NCI-H748 (cell line): ENCODE data around the gene RPL31.
A peak's percentile ranks its signal among the peaks of the same experiment; 100 is the strongest.

Experiments used
- DNase-seq: peaks from one replicate; lab custom pipeline; 2025; ENCODE audit not compliant: unreplicated experiment; lab: John Stamatoyannopoulos, UW

Gene RPL31

DNA sequence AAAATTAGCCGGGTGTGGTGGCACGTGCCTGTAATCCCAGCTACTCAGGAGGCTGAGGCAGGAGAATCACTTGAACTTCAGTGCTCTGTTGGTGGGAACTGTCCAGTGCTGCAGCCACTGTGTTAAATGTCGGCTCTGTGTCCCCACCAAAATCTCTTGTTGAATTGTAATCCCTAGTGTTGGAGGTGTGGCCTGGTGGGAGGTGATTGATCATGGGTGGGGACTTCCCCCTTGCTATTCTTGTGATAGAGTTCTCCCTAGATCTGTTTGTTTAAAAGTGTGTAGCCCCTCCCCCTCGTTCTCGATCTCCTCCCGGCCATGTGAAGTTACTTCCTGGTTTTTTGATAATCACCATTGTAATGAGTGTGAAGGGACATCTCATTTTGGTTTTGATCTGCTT is 9.8 kb upstream of the RPL31 start:
- no peak for DNase-seq

- no peak for DNase-seq
These were observed 8.8 kb upstream of the RPL31 start for GRCh38 chr2:100993294-100993693.

- DNase-seq: no peak
These were observed 6.6 kb upstream of the RPL31 start for GRCh38 chr2:100995309-100996075.

DNA sequence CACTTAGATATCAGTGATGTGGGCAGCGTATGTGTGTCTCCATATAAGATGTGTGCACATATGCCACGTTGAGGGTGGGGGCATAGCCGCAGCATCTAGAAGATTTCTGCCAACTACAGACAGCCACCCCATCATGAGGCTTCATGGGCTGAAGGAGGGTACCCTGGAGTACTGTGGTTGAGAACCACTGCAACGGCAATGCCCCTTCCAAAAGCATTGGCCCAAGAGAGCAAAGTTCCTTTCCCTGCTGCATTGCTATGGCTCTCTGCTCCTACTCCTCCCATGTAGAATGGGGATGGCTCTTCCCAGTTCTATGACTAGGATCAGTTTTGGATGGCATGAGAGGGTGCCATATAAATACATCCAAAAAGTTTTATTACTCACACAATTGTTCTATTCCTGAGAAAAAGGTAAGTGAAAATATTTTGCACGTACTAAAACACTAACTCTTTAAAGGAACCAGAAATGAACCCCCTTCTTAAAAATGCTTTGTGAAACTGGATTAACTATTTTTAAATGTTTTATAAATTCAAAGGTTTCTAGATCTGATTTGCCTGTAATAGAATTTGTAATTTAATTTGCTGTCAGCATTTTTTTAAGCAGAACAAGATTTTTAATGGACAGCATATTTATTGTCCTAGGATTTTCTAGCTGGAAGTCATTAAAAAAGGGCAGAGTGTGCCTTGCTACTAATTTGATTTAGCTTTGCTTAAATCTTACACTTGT is 4.4 kb upstream of the RPL31 start:
- DNase-seq: no peak

- DNase-seq: no peak
These were observed 3.9 kb upstream of the RPL31 start for GRCh38 chr2:100998235-100998573.

DNA sequence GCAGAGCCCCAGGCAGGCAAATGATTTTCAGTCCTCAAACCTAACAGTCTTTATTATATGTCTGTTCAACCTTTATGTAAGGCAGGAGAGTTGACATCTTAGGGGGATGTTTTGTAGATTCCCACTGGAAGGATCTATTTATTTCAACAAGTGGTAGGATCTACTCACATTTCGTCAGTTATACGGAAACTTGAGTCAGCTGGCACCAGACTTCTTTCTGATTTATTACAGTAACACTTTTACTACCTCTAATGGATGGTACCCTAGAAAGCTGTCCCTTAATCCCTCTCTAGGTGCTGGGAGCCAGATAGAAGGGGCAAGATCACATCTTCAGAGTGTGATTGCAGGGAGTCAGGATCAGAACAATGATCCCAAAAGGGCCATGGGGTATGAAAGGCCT is 2.1 kb upstream of the RPL31 start:
- no peak for DNase-seq

GRCh38 chr2:101002562-101003277 is 631 bp downstream of the RPL31 start:
- peak; percentile 42 for DNase-seq

DNA sequence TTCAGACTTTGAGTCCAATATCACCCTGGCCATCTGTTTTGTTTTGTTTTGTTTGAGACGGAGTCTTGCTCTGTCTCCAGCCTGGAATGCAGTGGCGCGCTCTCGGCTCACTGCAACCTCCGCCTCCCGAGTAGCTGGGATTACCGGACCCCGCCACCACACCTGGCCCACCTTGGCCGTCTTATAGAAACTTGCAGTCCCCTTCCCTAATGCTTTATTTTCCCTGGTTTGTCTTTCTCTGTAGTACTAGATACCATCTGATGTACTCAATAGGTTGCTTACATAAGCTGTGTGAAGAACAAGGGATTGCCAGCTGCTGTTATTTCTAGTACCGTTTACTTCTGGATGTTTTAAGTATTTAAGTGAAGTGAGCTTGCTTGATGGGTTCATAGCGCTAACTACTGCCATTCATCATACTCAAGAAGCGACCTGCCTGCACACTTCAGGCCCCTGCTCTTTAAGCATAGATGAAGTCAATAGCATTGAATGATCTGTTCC is 1.2 kb downstream of the RPL31 start:
- no peak for DNase-seq

DNA sequence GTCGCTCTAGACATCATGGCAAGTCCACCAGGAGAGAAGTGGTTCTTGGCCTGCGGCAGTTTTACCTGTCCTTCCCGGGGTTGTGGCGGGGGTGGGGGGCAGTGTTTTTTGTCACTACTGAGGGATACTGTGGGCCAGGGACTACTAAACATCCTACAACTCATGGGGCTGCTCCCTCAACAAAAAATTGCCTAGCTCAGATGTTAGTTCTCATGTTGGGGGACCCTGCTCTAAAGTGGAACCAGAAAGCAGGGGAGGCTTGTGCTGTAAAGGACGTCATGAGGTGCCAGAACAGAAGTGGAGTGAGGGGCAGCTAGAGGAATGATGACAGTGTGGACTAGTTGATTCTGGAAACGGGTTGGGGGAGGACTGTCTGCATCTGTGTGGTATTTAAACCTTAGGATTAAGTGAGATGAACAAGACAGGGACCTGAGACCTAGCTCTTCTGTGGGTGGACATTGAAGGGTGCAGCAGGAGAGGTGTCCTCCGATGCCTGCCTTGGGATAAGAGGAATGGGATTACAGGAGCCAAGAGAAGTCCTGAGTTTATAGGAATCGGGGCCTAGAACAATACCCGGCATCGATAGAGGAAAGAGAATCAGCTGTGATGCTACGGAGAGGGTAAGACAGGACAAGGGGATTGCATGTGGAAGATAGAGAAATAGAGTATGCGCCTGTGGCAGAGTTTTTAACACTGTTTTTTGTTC is 2.7 kb downstream of the RPL31 start:
- DNase-seq: no peak

GRCh38 chr2:101006065-101006715 is 4.1 kb downstream of the RPL31 start:
- DNase-seq: no peak

DNA sequence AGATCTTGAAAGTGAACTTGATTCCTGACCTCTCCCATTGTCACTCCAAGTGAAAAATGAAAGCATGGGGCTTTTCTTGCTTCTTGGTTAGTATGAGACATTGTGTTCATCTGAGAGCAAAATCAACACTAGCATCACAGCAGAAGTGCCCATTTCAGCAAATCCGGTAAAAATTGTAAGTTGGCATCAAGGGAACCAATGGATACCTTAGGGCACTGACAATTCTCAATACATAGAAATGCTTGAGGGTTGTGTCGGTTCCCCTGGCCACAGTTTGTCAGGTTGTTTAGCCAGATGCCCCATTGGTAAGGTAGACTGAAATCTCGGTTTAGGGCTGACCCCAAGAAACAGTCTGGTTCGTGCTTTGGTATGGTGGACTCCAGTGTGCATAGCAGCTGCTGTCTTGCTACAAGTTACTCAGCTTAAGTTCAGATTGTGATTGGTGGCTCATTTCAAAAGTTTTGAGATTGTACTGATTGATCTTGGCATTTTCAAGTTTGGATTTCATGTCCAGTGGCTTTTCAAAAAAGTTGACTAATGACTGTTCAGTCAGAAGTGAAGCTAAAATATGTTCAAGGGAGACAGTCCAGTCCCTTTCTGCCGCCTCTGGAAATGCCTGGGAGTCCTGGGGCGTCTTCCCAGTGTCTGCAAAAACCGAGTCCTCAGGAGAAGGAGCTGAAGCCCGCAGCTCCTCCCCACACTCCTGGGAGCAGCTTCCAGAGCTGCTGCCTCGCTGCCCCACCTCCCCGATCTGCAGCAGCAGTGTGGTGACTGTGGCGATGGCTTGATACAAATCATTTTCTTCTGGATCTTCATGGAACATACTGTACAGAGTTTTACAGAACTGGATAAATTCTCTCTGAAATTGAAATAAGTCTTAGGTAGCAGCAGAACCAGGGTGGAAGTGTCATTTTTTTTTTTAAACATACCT is 5.6 kb downstream of the RPL31 start:
- DNase-seq: no peak

DNA sequence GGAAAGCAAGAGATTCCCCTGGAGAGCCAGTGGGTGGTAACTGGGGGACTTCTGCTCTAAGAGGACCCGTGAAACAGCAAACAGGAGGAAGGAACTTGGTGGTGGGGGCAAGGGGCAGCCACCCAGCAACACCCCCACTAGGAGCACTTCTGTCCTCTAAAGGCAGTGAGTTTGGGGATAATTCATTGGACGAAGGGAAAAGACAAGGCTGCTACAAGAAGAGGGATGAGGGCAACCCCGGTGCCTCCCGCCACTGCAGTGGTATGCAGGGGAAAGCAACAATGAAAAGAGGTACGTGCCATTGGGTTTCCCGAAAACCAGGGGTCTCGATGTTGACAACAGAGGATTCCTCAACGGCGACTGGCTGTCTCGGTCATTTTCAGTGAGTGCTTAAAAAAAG is 9.1 kb downstream of the RPL31 start:
- DNase-seq: no peak

GRCh38 chr2:101012054-101012705 is 10.1 kb downstream of the RPL31 start:
- no peak for DNase-seq

- peak; percentile 42 for DNase-seq
These were observed 10.7 kb downstream of the RPL31 start for GRCh38 chr2:101012706-101013181.

GRCh38 chr2:101014264-101014857 is 12.3 kb downstream of the RPL31 start:
- DNase-seq: no peak

DNA sequence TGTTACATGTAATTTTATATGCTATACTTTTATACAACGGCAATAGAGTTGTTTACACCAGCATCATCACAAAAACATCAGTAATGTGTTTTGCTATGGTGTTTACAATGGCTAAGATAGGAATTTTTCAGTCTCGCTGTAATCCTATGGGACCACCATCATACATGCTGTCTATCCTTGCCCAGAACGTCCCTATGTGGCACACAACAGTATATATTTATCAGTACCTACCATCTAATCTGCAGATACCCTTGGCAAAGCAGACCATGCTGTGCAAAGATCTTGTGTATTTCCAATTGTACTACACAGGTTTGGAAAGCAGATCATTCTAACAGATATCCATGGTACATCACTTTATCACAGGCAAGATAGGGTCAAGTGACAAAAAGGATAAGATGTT is 15.3 kb downstream of the RPL31 start:
- no peak for DNase-seq

DNA sequence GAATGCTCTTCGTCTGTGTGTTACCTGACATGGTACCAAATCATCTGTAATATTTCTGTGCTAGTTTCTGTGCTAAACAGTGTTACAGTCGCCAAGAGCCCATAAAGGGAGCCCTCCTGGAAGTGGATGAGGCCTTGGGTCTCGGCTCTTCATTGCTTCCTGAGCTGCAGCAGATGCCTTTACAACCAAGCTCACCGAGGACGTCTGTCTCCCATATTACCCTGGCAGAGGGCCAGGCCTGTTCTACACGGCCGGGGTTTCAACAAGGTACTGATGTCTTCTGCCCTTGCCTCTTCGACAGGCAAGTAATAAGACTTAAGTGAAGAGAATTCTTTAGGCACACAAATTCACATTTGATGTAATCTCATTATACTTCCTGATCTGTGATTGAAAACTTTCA is 16.8 kb downstream of the RPL31 start:
- no peak for DNase-seq

DNA sequence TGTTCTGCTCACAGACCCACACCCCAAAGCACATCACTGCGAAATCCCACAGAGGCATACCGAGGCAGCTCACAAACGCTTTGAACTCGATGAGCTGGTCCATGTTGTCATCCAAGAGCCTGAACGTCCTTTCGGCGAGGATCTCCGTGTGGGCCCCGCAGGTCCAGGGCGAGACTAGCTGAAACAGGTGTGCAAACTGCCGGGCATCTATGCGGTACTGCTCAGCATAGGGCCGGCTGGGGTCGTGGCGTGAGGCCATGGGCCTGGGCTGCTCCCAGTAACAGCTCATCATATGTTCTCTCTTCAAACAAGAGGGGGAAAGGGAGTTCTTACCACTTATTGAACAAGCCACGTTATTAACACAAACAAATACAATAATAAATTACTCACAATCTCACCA is 20.1 kb downstream of the RPL31 start:
- no peak for DNase-seq
